HG03565 (cell line): Measurements from ENCODE around the gene EXT2.

ENCODE experiments used
- ATAC-seq: cut with Tn5 transposase; IDR thresholded peaks from one replicate; pipeline ENCODE4 v1.9.1; 2021; ENCODE audit warnings: mild to moderate bottlenecking, moderate library complexity; ENCODE audit not compliant: unreplicated experiment

Gene EXT2

DNA sequence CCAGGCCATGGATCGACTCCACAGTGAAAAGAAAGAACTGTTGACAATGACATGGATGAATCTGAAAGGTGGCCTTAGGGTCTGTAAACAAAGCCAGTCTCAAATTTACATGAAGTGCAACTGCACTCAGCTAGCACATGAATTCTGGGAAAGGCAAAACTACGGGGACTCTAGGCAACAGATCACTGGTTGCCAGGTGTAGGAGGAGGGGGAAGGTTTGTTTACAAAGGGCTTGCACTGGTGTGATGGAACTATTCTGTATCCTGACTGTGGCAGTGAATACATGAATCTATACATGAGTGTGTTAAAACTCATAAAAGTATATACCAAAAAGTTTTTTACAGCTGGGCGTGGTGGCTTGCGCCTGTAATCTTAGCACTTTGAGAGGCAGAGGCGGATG, 187.1 kb downstream of the EXT2 start:
- ATAC-seq = no peak

DNA sequence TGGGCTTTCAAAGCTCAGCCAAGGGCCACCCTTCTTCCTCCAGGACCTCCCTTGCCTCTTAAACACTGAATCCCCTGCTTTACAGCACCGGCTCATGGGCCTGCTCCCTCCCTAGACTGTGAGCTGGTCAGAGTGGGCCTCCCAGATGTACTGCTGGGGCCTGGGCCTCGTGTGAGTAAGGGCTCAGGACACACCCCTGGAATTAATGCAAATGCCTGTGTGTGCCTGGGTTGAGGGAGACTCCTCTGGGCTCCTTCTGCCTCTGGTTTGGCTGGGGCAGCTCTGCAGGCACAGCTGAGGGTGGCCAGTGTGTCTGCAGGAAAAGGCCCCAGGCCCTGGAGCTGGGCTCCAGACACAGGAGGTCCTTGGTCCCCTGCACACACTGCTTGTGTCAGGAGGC, 190.3 kb downstream of the EXT2 start:
- ATAC-seq = no peak

DNA sequence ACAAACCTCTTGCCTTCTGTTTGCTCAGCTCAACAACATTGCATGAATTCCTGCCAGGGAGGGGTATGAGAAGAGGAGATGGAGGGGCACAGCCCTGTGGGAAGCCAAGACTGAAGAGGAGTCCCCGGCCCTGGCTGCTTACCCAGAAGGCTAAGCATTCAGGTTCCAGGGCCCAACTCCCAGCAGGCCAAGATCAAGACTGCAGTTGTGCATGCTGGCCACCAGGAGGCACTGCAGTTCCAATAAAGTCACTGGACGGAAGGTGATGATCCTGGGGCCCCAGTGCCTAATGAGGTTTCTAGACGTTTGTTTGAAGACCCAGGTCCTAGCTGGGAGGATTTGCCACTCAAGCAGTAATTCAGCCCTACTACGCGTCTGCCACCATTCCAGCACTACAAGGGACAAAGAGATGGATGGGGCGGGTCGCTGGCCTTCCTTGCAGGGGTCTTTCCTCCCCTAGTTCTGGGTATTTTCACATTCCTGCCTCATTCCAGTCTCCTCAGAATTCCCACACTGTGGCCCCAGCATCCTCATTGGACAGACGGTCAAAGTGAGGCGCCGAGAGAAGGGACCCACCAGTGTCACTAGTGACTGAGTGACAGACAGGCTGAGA, 190.9 kb downstream of the EXT2 start:
- ATAC-seq = no peak

DNA sequence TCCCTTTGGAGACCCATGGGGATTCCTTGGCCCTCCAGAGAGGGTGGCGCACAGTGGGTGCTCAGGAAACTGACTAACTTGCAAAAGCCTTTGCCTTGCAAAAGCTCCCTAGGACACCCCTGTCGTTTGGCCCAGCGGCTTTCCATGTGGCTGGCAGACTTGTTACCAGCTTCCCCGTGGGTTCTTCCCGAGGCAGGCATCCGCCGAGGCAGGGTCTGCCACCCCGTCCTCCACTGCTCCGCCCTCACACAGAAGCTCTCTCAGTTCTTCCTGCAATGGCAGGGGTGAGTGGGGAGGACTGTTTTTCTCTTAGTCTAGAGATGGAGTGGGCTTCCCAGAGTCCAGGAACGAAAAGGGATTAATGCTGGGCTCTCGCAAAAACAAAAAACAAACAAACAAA, 191.4 kb downstream of the EXT2 start:
- no peak for ATAC-seq

DNA sequence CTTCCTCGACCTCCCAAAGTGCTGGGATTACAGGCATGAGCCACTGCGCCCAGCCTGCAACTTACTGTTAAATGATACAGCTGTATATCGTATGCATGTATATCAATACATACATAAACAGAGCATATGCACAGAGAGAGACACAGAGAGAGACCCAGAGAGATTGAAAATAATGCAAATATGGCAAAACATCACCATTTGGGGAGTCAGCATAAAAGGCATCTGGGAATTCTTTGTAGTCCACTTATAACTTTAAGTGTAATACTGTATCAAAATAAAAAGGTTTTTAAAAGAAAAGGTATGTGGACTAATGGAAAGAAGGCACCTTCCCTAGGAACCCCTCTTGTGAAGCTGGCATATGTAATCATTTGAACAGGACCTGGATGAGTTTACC, 192.7 kb downstream of the EXT2 start:
- ATAC-seq = no peak

DNA sequence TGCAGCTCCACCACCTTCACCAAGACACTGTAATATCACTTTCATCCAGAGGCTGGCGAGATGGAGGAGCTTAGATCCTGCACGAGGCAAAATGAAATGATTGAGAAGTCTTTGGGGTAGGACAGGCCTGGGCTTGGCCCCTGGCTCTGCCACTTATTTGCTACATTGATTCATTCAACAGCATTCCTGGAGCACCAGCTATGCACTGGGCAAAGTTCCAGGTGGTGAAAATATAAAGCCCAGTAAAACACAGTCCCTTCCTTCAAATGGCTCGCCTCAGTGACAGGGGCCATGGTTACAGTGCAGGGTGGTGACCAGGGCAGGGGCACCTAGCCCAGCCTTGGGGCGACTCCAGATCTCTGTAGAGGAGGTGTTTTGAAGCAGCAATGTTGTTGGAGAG, 194.7 kb downstream of the EXT2 start:
- ATAC-seq = no peak
